HepG2 (cell line): ENCODE data around the gene CELF5. TPM values are rescaled to one million over a fixed set of nuclear protein-coding genes. Genes with fewer than 3 reads are reported as not detected.
"Not testable (repeated sequence)": the region's sequence is repeated elsewhere in the genome, so short reads cannot be mapped to it uniquely, and the experiment has no call there.

Source experiments
- ATAC-seq: fragments of 200-7000 bp; cut with Tn5 transposase; 3 replicates; pipeline ENCODE4 v1.9.1; 2020; ENCODE audit warnings: mild to moderate bottlenecking, moderate library complexity
- BruUV-seq: library from RNA; stranded (reverse); fragments of 400-500 nt; replicated peaks from 2 replicates; lab custom pipeline; 2021; lab: Mats Ljungman, UMichigan
- CTCF ChIA-PET: fragments of 300-600 bp; formaldehyde crosslinking; extraction: SDS; loops from one replicate; lab custom pipeline; 2021; ENCODE audit warnings: low total read pairs, inconsistent platforms, low intra/inter-chr PET ratio; lab: Yijun Ruan, JAX
- POLR2A ChIA-PET: fragments of 350-600 bp; sonication (Branson Sonifier 250); formaldehyde crosslinking; loops from one replicate; lab custom pipeline; 2020; ENCODE audit warnings: antibody characterized with exemption, inconsistent platforms; lab: Yijun Ruan, JAX
- DNase-seq: peaks from one replicate; pipeline ENCODE4 v3.0.0-alpha.2; 2015; ENCODE audit warnings: low spot score
- FAIRE-seq: peaks from 3 replicates; lab custom pipeline; 2011; peaks lifted over from hg19 to GRCh38; lab: Jason Lieb, UNC
- H2AFZ ChIP-seq: one replicate; pipeline ENCODE4 v1.6.1; 2011; ENCODE audit warnings: low read length, inconsistent platforms
- H3K27ac ChIP-seq: fragments of 300-600 bp; 3 replicates; pipeline ENCODE4 v1.8.0; 2011; ENCODE audit warnings: mixed run types, mild to moderate bottlenecking, mixed read lengths, low read length, inconsistent platforms; ENCODE audit not compliant: insufficient read depth; ENCODE audit errors: extremely low read length
- H3K27me3 ChIP-seq, 2 experiments: fragments of 200-600 bp in 1 of 2; 2 replicates in 1 of 2; 3 replicates in 1 of 2; pipeline versions ENCODE4 v1.6.0 to v1.8.0; 2011; ENCODE audit warnings: low read length in 2 of 2, mild to moderate bottlenecking in 2 of 2, moderate library complexity in 2 of 2, inconsistent platforms in 1 of 2; ENCODE audit not compliant: insufficient read depth in 2 of 2, control insufficient read depth in 1 of 2
- H3K36me3 ChIP-seq, 2 experiments: fragments of 200-600 bp in 1 of 2; replicated peaks in 1 of 2; 2 replicates in 1 of 2; 3 replicates in 1 of 2; pipeline versions ENCODE4 v1.5.1 to v1.8.0; 2011; ENCODE audit warnings: low read length in 2 of 2, inconsistent platforms in 1 of 2; ENCODE audit not compliant: insufficient read depth in 2 of 2, control insufficient read depth in 1 of 2
- H3K4me1 ChIP-seq: 2 replicates; pipeline ENCODE4 v1.5.1; 2012; ENCODE audit warnings: low read length, inconsistent platforms; ENCODE audit not compliant: insufficient read depth
- H3K4me2 ChIP-seq: 2 replicates; pipeline ENCODE4 v1.6.0; 2011; ENCODE audit warnings: low read depth, low read length, inconsistent platforms
- H3K4me3 ChIP-seq, 3 experiments: fragments of 200-600 bp in 1 of 3; sonication (generic), shearing (Covaris generic) in 1 of 3; replicated peaks in 1 of 3; 2 replicates each; pipeline ENCODE4 v1.5.1; 2011 to 2016; ENCODE audit warnings: low read length in 3 of 3, inconsistent platforms in 2 of 3, low read depth in 2 of 3, mild to moderate bottlenecking in 2 of 3, control low read depth in 1 of 3, mixed read lengths in 1 of 3; ENCODE audit not compliant: insufficient read depth in 1 of 3
- H3K79me2 ChIP-seq: one replicate; pipeline ENCODE4 v1.6.1; 2011; ENCODE audit warnings: low read length, inconsistent platforms; ENCODE audit not compliant: insufficient read depth
- H3K9ac ChIP-seq: 2 replicates; pipeline ENCODE4 v1.6.0; 2011; ENCODE audit warnings: mild to moderate bottlenecking, low read depth, low read length, inconsistent platforms; ENCODE audit not compliant: insufficient read depth
- H3K9me3 ChIP-seq: 2 replicates; pipeline ENCODE4 v1.5.1; 2012; ENCODE audit warnings: mild to moderate bottlenecking, low read length
- H4K20me1 ChIP-seq: 2 replicates; pipeline ENCODE4 v1.6.0; 2011; ENCODE audit warnings: inconsistent platforms, mild to moderate bottlenecking, low read length, moderate library complexity; ENCODE audit not compliant: insufficient read depth
- KLF16 ChIP-seq, 2 experiments: sonication (generic) in 1 of 2; formaldehyde crosslinking in 1 of 2; IDR thresholded peaks; 2 replicates each; pipeline versions ENCODE4 v1.6.1 to v1.8.0; 2016 to 2023; ENCODE audit warnings: missing genetic modification reagents in 2 of 2, missing compliant biosample characterization in 1 of 2
- WGBS: methylation state at CpG from one replicate; pipeline ENCODE4 v1.1.6; 2017; ENCODE audit warnings: low lambda C conversion rate; 5-methylcytosine and 5-hydroxymethylcytosine counted together
- in situ Hi-C: cut with HindIII; loops from 2 replicates; pipeline ENCODE4 v1.10.0; 2017; ENCODE audit warnings: low pct_unique_long_range_greater_than_20kb; ENCODE audit not compliant: extremely low pct_ligation_motif_present
- intact Hi-C: fragments of 100-400 bp; cut with micrococcal nuclease; formaldehyde crosslinking; loops from one replicate; pipeline ENCODE4 v1.10.0; 2022; ENCODE audit not compliant: unreplicated experiment
- polyA plus RNA-seq, 8 experiments: library from polyadenylated mRNA; depleted of rRNA in 3 of 8; stranded (reverse) in 7 of 8; unstranded in 1 of 8; fragments of >200 nt; fragmentation: Illumina TruSeq in 4 of 8; extraction: Trizol in 4 of 8; gene quantifications; 2 replicates each; pipeline versions ENCODE4 v1.2.1 to v1.2.3, GENCODE V29; 2011 to 2016; ENCODE audit warnings: low read depth in 4 of 8, missing spikeins in 1 of 8, mixed read lengths in 1 of 8; ENCODE audit not compliant: insufficient read depth in 1 of 8
- total RNA-seq, 5 experiments: library from RNA; depleted of rRNA; stranded (reverse); fragments of >200 nt; fragmentation: Illumina TruSeq; extraction: Trizol; gene quantifications; 2 replicates each; pipeline ENCODE4 v1.2.3, GENCODE V29; 2016; ENCODE audit warnings: low read depth in 1 of 5
- TF ChIP-seq, protein P1 (sequence below): IDR thresholded peaks from 2 replicates; pipeline ENCODE4 v1.6.1; 2016; ENCODE audit warnings: low read depth, missing genetic modification reagents, missing compliant biosample characterization

Gene CELF5
- total and polyA plus RNA-seq, 2 of the 13 experiments (the other 11 are each of a cell fraction or from before 2014, with no cell fraction given), result 0.31 to 0.84 TPM

DNA sequence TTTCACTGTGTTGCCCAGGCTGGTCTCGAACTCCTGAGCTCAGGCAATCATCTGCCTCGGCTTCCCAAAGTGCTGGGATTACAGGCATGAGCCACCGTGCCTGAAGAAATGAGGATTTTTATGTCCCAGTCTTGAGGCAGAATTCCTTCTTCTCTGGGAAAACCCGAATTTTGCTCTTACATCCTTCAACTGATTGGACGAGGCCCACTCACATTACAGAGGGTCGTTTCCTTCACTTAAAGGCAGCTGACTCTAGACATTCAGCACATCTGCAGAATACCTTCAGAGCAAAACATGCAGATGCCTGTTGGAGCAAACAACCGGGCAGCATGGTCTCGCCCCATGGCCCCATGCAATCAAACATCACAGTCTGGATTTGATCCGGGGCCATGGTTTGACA is 105.6 kb downstream of the CELF5 start (continued):
- TF ChIP-seq, protein P1, sequence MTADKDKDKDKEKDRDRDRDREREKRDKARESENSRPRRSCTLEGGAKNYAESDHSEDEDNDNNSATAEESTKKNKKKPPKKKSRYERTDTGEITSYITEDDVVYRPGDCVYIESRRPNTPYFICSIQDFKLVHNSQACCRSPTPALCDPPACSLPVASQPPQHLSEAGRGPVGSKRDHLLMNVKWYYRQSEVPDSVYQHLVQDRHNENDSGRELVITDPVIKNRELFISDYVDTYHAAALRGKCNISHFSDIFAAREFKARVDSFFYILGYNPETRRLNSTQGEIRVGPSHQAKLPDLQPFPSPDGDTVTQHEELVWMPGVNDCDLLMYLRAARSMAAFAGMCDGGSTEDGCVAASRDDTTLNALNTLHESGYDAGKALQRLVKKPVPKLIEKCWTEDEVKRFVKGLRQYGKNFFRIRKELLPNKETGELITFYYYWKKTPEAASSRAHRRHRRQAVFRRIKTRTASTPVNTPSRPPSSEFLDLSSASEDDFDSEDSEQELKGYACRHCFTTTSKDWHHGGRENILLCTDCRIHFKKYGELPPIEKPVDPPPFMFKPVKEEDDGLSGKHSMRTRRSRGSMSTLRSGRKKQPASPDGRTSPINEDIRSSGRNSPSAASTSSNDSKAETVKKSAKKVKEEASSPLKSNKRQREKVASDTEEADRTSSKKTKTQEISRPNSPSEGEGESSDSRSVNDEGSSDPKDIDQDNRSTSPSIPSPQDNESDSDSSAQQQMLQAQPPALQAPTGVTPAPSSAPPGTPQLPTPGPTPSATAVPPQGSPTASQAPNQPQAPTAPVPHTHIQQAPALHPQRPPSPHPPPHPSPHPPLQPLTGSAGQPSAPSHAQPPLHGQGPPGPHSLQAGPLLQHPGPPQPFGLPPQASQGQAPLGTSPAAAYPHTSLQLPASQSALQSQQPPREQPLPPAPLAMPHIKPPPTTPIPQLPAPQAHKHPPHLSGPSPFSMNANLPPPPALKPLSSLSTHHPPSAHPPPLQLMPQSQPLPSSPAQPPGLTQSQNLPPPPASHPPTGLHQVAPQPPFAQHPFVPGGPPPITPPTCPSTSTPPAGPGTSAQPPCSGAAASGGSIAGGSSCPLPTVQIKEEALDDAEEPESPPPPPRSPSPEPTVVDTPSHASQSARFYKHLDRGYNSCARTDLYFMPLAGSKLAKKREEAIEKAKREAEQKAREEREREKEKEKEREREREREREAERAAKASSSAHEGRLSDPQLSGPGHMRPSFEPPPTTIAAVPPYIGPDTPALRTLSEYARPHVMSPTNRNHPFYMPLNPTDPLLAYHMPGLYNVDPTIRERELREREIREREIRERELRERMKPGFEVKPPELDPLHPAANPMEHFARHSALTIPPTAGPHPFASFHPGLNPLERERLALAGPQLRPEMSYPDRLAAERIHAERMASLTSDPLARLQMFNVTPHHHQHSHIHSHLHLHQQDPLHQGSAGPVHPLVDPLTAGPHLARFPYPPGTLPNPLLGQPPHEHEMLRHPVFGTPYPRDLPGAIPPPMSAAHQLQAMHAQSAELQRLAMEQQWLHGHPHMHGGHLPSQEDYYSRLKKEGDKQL (CRISPR knock-in tag), result no peak
- TF ChIP-seq KLF16 (CRISPR knock-in tag; IDR thresholded peaks at IDR 0.05), result no peak
- TF ChIP-seq, all 625 proteins: peak for 0

DNA sequence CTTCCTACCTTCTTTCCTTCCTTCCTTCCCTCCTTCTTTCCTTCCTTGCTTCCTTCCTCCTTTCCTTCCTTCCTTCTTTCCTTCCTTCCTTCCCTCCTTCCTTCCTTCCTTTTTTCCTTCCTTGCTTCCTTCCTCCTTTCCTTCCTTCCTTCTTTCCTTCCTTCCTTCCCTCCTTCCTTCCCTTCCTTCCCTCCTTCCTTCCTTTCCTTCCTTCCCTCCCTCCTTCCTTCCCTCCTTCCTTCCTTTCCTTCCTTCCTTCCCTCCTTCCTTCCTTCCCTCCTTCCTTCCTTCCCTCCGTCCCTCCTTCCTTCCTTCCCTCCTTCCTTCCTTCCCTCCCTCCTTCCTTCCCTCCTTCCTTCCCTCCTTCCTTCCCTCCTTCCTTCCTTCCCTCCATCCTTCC is 107.8 kb downstream of the CELF5 start:
- Histone ChIP-seq H3K27me3 (peaks cover 0 to 10% of the 10 kb centered on the region in 2 experiments; a peak in 4 of 5 replicates), H3K4me1 (peaks cover 27% of the 10 kb centered on the region)
- POLR2A ChIA-PET, H3K36me3 ChIP-seq, H4K20me1 ChIP-seq, H3K9ac ChIP-seq, H3K4me3 ChIP-seq, FAIRE-seq, DNase-seq, CTCF ChIA-PET, intact Hi-C loops, H3K79me2 ChIP-seq, H2AFZ ChIP-seq, ATAC-seq, in situ Hi-C loops, H3K27ac ChIP-seq, BruUV-seq, H3K4me2 ChIP-seq, H3K9me3 ChIP-seq: not testable (repeated sequence)
- no CpG with 5 or more reads among the region's 1 CpG for WGBS
